ENCODE results near the gene IPO4. TPM values are rescaled to one million over a fixed set of nuclear protein-coding genes. Genes with fewer than 3 reads are reported as not detected.
A peak's percentile ranks its signal among the peaks of the same experiment; 100 is the strongest.

The IPO4 gene
- total RNA-seq, 1 experiment from 2014 or later, result 102 TPM

- H3K4me3 ChIP-seq (replicated peaks in 1 of 2; ENCODE audit: low read depth in 1 of 2, low read length in 2 of 2), result no peak overlapping the region
- ChIA-PET RAD21 (ENCODE audit: low non-redundant PET in 1 of 2, low total read pairs in 2 of 2, uncharacterized antibody in 2 of 2, unreplicated experiment in 2 of 2) (no interaction called here), CTCF (interaction anchor here (2.2 kb wide), 1 partner anchor 18 kb away, joined by 5 read pairs; the partner anchor contains the start of gene IRF9), POLR2A (interaction anchor here (1.0 to 1.4 kb wide), 2 partner anchors 18 to 33 kb away, joined by 3 to 5 read pairs; partner anchors contain the start of genes IRF9 and PSME2)
- no peak for DNase-seq (ENCODE audit: low read depth, low spot score)
- no peaks in the 10 kb centered on the region for H3K4me1 ChIP-seq (ENCODE audit: control insufficient read depth in 1 of 2, insufficient read depth in 2 of 2, low read length in 2 of 2)
- no peaks in the 10 kb centered on the region for H3K9me2 ChIP-seq (ENCODE audit: insufficient read depth)
- no peaks in the 10 kb centered on the region for H4K20me1 ChIP-seq (ENCODE audit: insufficient read depth)
- no TSS peak for BruUV-seq (replicated peaks)
- no peaks in the 10 kb centered on the region for H3K27me3 ChIP-seq (ENCODE audit: insufficient read depth, low read length)
- H3K4me2 ChIP-seq (ENCODE audit: low read length), result no peak overlapping the region
- H2AFZ ChIP-seq (ENCODE audit: low read depth, low read length, poor library complexity, severe bottlenecking), result no peak overlapping the region
- ATAC-seq, result peak; percentile 20; the same call in 1 of the 2 replicates
- intact Hi-C loops (cut with micrococcal nuclease), result no loop called here
- no peaks in the 10 kb centered on the region for H3K9me3 ChIP-seq (ENCODE audit: control insufficient read depth in 1 of 2, insufficient read depth in 1 of 2, low read depth in 1 of 2, low read length in 2 of 2)
- H3K36me3 ChIP-seq (ENCODE audit: control insufficient read depth in 1 of 2, insufficient read depth in 2 of 2, low read length in 2 of 2), result peaks cover 25 to 32% of the 10 kb centered on the region in 2 experiments; a peak in 3 of 4 replicates
- no peak overlapping the region for H3K27ac ChIP-seq (ENCODE audit: low read depth, low read length)
- no peaks in the 10 kb centered on the region for H3K79me2 ChIP-seq (ENCODE audit: insufficient read depth, low read length)
- no peak overlapping the region for H3K9ac ChIP-seq (ENCODE audit: low read length)
- TF ChIP-seq SIN3A (IDR thresholded peaks at IDR 0.05; ENCODE audit: low read depth) (no peak), CTCF (IDR thresholded peaks at IDR 0.05 in 2 of 3, conservative IDR thresholded peaks at IDR 0.05 in 1 of 3; ENCODE audit: borderline replicate concordance in 1 of 3, insufficient read depth in 1 of 3, low read depth in 2 of 3, low read length in 2 of 3) (no peak), SRF (IDR thresholded peaks at IDR 0.05; ENCODE audit: low read depth) (no peak), ZNF274 (IDR thresholded peaks at IDR 0.05; ENCODE audit: low read depth, low read length) (no peak), RAD21 (IDR thresholded peaks at IDR 0.05; ENCODE audit: low read depth) (no peak), EZH2 (IDR thresholded peaks at IDR 0.05) (no peak), CBX3 (IDR thresholded peaks at IDR 0.05; ENCODE audit: low read depth) (no peak)
These were observed 9.2 kb downstream of the IPO4 start for GRCh38 chr14:24179294-24179960.
